IMR-90 (cell line): Measurements from ENCODE around the gene ABCC10. TPM values are rescaled to one million over a fixed set of nuclear protein-coding genes. Genes with fewer than 3 reads are reported as not detected.

Experiments
- ATAC-seq: fragments of 200-7000 bp; cut with Tn5 transposase; 2 replicates; pipeline ENCODE4 v1.9.1; 2020; ENCODE audit warnings: low read depth, mild to moderate bottlenecking, moderate library complexity
- BruUV-seq: library from RNA; stranded (reverse); fragments of 400-500 nt; replicated peaks from 2 replicates; lab custom pipeline; 2021; lab: Mats Ljungman, UMichigan
- CTCF ChIA-PET: fragments of 300-600 bp; formaldehyde crosslinking; extraction: SDS; loops from one replicate; lab custom pipeline; 2021; ENCODE audit warnings: antibody characterized with exemption; lab: Yijun Ruan, JAX
- POLR2A ChIA-PET: fragments of 300-600 bp; sonication (Branson Sonifier 250); formaldehyde crosslinking; loops from one replicate; lab custom pipeline; 2022; ENCODE audit warnings: antibody characterized with exemption; ENCODE audit not compliant: unreplicated experiment; lab: Charles Lee
- DNase-seq: peaks from one replicate; pipeline ENCODE4 v3.0.0; 2013
- H2AFZ ChIP-seq: replicated peaks from 2 replicates; pipeline ENCODE3; 2013; ENCODE audit warnings: low read length, mild to moderate bottlenecking; ENCODE audit not compliant: poor library complexity
- H2AK5ac ChIP-seq: 2 replicates; pipeline ENCODE4 v1.6.1; 2013; ENCODE audit warnings: low read depth, low read length, inconsistent platforms
- H2AK9ac ChIP-seq: replicated peaks from 2 replicates; pipeline ENCODE3; 2013; ENCODE audit warnings: mild to moderate bottlenecking, low read depth, low read length, moderate library complexity; ENCODE audit not compliant: poor library complexity
- H2BK120ac ChIP-seq: 2 replicates; pipeline ENCODE4 v1.6.1; 2013; ENCODE audit warnings: low read depth, low read length, inconsistent platforms
- H2BK15ac ChIP-seq: 3 replicates; pipeline ENCODE4 v1.6.1; 2013; ENCODE audit warnings: low read depth, low read length, inconsistent platforms
- H2BK20ac ChIP-seq: 2 replicates; pipeline ENCODE4 v1.6.1; 2013; ENCODE audit warnings: low read depth, mild to moderate bottlenecking, inconsistent platforms, low read length, moderate library complexity
- H2BK5ac ChIP-seq: 2 replicates; pipeline ENCODE4 v1.6.1; 2013; ENCODE audit warnings: mild to moderate bottlenecking, low read depth, low read length, inconsistent platforms; ENCODE audit not compliant: poor library complexity, severe bottlenecking
- H3K14ac ChIP-seq: replicated peaks from 2 replicates; pipeline ENCODE4 v1.6.1; 2013; ENCODE audit warnings: low read depth, low read length, inconsistent platforms
- H3K18ac ChIP-seq: 2 replicates; pipeline ENCODE4 v1.6.1; 2013; ENCODE audit warnings: low read depth, low read length, control low read depth
- H3K23ac ChIP-seq: 2 replicates; pipeline ENCODE4 v1.6.1; 2013; ENCODE audit warnings: low read depth, low read length, inconsistent platforms
- H3K27ac ChIP-seq: 2 replicates; pipeline ENCODE4 v1.5.1; 2013; ENCODE audit warnings: mild to moderate bottlenecking, control low read depth, low read length; ENCODE audit not compliant: insufficient read depth
- H3K27me3 ChIP-seq: 2 replicates; pipeline ENCODE4 v1.6.1; 2013; ENCODE audit warnings: low read length; ENCODE audit not compliant: control insufficient read depth, insufficient read depth
- H3K36me3 ChIP-seq: 2 replicates; pipeline ENCODE4 v1.6.1; 2013; ENCODE audit warnings: low read length, mixed read lengths; ENCODE audit not compliant: control insufficient read depth, insufficient read depth
- H3K4ac ChIP-seq: 2 replicates; pipeline ENCODE4 v1.6.1; 2013; ENCODE audit warnings: low read depth, low read length, inconsistent platforms
- H3K4me1 ChIP-seq: 2 replicates; pipeline ENCODE4 v1.6.1; 2013; ENCODE audit warnings: low read length, mixed read lengths; ENCODE audit not compliant: control insufficient read depth, insufficient read depth
- H3K4me2 ChIP-seq: 2 replicates; pipeline ENCODE4 v1.6.1; 2013; ENCODE audit warnings: low read depth, mild to moderate bottlenecking, control low read depth, low read length, moderate library complexity
- H3K4me3 ChIP-seq: 2 replicates; pipeline ENCODE4 v1.5.1; 2013; ENCODE audit warnings: low read depth, mild to moderate bottlenecking, control low read depth, low read length, moderate library complexity; ENCODE audit not compliant: insufficient read depth
- H3K56ac ChIP-seq: 2 replicates; pipeline ENCODE4 v1.6.1; 2013; ENCODE audit warnings: low read length, inconsistent platforms; ENCODE audit not compliant: insufficient read depth; ENCODE audit errors: extremely low read depth
- H3K79me1 ChIP-seq, 2 experiments: 2 replicates each; pipeline ENCODE4 v1.6.1; 2013; ENCODE audit warnings: low read length in 2 of 2, inconsistent platforms in 1 of 2, low read depth in 1 of 2
- H3K9ac ChIP-seq: 2 replicates; pipeline ENCODE4 v1.6.1; 2013; ENCODE audit warnings: low read depth, low read length, control low read depth
- H3K9me1 ChIP-seq: 2 replicates; pipeline ENCODE4 v1.6.1; 2013; ENCODE audit warnings: low read length, inconsistent platforms; ENCODE audit not compliant: insufficient read depth
- H3K9me3 ChIP-seq: 2 replicates; pipeline ENCODE4 v1.6.1; 2013; ENCODE audit warnings: low read length; ENCODE audit not compliant: control insufficient read depth, insufficient read depth
- H4K20me1 ChIP-seq: 2 replicates; pipeline ENCODE4 v1.6.1; 2013; ENCODE audit warnings: low read length, inconsistent platforms; ENCODE audit not compliant: insufficient read depth
- H4K5ac ChIP-seq: 2 replicates; pipeline ENCODE4 v1.6.1; 2013; ENCODE audit warnings: mild to moderate bottlenecking, low read depth, low read length, control low read depth
- H4K8ac ChIP-seq, 2 experiments: 2 replicates each; pipeline ENCODE4 v1.6.1; 2013; ENCODE audit warnings: low read depth in 2 of 2, low read length in 2 of 2, control low read depth in 1 of 2, inconsistent platforms in 1 of 2
- H4K91ac ChIP-seq: 2 replicates; pipeline ENCODE4 v1.6.1; 2013; ENCODE audit warnings: low read depth, low read length, inconsistent platforms; ENCODE audit not compliant: insufficient read depth
- CEBPB ChIP-seq: IDR thresholded peaks from 2 replicates; pipeline ENCODE4 v1.6.1; 2012; ENCODE audit warnings: low read depth, low read length, improper control_type of control experiment
- CHD1 ChIP-seq: IDR thresholded peaks from 2 replicates; pipeline ENCODE4 v1.6.1; 2012; ENCODE audit warnings: low read depth, low read length, improper control_type of control experiment
- FOS ChIP-seq: fragments of 150-350 bp; IDR thresholded peaks from 2 replicates; pipeline ENCODE4 v1.6.1; 2016; ENCODE audit warnings: low read depth, low read length
- MAFK ChIP-seq: IDR thresholded peaks from 2 replicates; pipeline ENCODE4 v1.6.1; 2012; ENCODE audit warnings: low read depth, low read length, improper control_type of control experiment
- NFE2L2 ChIP-seq: fragments of 150-350 bp; IDR thresholded peaks from 2 replicates; pipeline ENCODE4 v1.6.1; 2016; ENCODE audit warnings: low read depth, mild to moderate bottlenecking, low read length
- RFX5 ChIP-seq: IDR thresholded peaks from 2 replicates; pipeline ENCODE4 v1.8.0; 2012; ENCODE audit warnings: low read depth, mild to moderate bottlenecking, low read length, moderate library complexity
- WGBS, 2 experiments: methylation state at CpG; one replicate each; pipeline versions ENCODE4 v1.1.5 to v1.1.7; 2013; ENCODE audit warnings: missing lambda C conversion rate in 2 of 2; ENCODE audit not compliant: insufficient read length in 1 of 2; ENCODE audit errors: extremely low coverage in 2 of 2; 5-methylcytosine and 5-hydroxymethylcytosine counted together
- dilution Hi-C: fragments of 300-500 bp; cut with HindIII; formaldehyde crosslinking; loops from one replicate; pipeline ENCODE4 v1.14.3; 2018; ENCODE audit warnings: low sequenced_read_pairs; ENCODE audit not compliant: unreplicated experiment
- in situ Hi-C: fragments of 300-500 bp; cut with MboI; formaldehyde crosslinking; loops from 3 replicates; pipeline ENCODE4 v1.14.3; 2019; ENCODE audit warnings: low sequenced_read_pairs, inconsistent platforms, mixed read lengths
- intact Hi-C: fragments of 100-400 bp; cut with micrococcal nuclease; formaldehyde crosslinking; loops from 2 replicates; pipeline ENCODE4 v1.10.0; 2022
- polyA plus RNA-seq, 3 experiments: library from polyadenylated mRNA; depleted of rRNA; stranded (reverse); fragments of >200 nt; gene quantifications; 2 replicates each; pipeline ENCODE4 v1.2.3, GENCODE V29; 2012; ENCODE audit warnings: low replicate concordance in 1 of 3
- total RNA-seq: library from RNA; depleted of rRNA; stranded (reverse); fragments of >200 nt; gene quantifications from 2 replicates; pipeline ENCODE4 v1.2.3, GENCODE V29; 2012
- TF ChIP-seq, protein P1 (sequence below): fragments of 150-350 bp; IDR thresholded peaks from 2 replicates; pipeline ENCODE4 v1.6.1; 2017; ENCODE audit warnings: mild to moderate bottlenecking, antibody characterized with exemption, low read length, low read depth

Gene ABCC10
- total and polyA plus RNA-seq, 2 of the 4 experiments (the other 2 are of a cell fraction): 7.0 to 26.3 TPM

DNA sequence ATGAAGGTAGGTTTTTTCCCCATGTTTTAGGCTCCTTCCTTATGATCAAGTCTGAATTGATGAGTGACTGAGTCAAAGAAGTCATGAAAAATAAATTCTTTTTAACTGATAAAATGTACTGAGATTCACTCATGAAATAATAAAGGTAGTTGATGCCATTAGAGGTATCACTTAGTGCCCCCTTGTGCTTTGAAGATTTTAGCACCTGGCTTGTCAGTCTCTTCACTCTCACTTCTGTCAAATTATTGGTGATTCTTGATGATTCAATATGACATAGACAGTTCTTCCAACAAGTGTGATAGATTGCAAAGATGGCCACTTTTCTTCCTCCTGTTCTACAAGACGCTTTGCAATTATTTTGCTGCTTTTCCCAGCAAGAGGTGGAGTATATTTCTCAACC is 32.2 kb downstream of the ABCC10 start:
- no peak for TF ChIP-seq FOS
- no peak for TF ChIP-seq CEBPB
- TF ChIP-seq NFE2L2: no peak
- TF ChIP-seq CHD1: no peak
- no peak for TF ChIP-seq RFX5
- TF ChIP-seq, protein P1, sequence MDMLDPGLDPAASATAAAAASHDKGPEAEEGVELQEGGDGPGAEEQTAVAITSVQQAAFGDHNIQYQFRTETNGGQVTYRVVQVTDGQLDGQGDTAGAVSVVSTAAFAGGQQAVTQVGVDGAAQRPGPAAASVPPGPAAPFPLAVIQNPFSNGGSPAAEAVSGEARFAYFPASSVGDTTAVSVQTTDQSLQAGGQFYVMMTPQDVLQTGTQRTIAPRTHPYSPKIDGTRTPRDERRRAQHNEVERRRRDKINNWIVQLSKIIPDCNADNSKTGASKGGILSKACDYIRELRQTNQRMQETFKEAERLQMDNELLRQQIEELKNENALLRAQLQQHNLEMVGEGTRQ: no peak
- no peak for TF ChIP-seq MAFK
- no peaks in the 10 kb centered on the region for H3K79me1 ChIP-seq
- DNase-seq: no peak
- H3K4me3 ChIP-seq: no peak overlapping the region
- H3K27me3 ChIP-seq: peaks cover 29% of the 10 kb centered on the region
- H4K91ac ChIP-seq: no peak overlapping the region
- intact Hi-C loops: no loop called here
- H2BK5ac ChIP-seq: no peak overlapping the region
- no peak overlapping the region for H2AFZ ChIP-seq
- H4K8ac ChIP-seq: no peak overlapping the region
- no peak for ATAC-seq
- no peak overlapping the region for H4K5ac ChIP-seq
- no peak overlapping the region for H2BK20ac ChIP-seq
- H3K9me1 ChIP-seq: no peaks in the 10 kb centered on the region
- POLR2A ChIA-PET: no interaction called here
- no peak overlapping the region for H2AK5ac ChIP-seq
- no CpG with 5 or more reads among the region's 1 CpG for WGBS, 2 experiments
- no peak overlapping the region for H3K14ac ChIP-seq
- H3K56ac ChIP-seq: no peak overlapping the region
- H3K36me3 ChIP-seq: no peaks in the 10 kb centered on the region
- H3K4me2 ChIP-seq: no peak overlapping the region
- no peaks in the 10 kb centered on the region for H4K20me1 ChIP-seq
- H3K27ac ChIP-seq: no peak overlapping the region
- CTCF ChIA-PET: no interaction called here
- no peak overlapping the region for H3K23ac ChIP-seq
- peaks cover 2% of the 10 kb centered on the region; the same call in 1 of the 2 replicates for H3K4me1 ChIP-seq
- in situ Hi-C loops: no loop called here
- no peak overlapping the region for H2AK9ac ChIP-seq
- dilution Hi-C loops: no loop called here
- H3K18ac ChIP-seq: no peak overlapping the region
- no TSS peak for BruUV-seq
- H3K4ac ChIP-seq: no peak overlapping the region
- H2BK120ac ChIP-seq: no peak overlapping the region
- no peak overlapping the region for H2BK15ac ChIP-seq
- H3K9me3 ChIP-seq: no peaks in the 10 kb centered on the region; the same call in 1 of the 2 replicates
- H3K9ac ChIP-seq: no peak overlapping the region
